T-cell (primary cell): Measurements from ENCODE around the gene IGFBPL1. TPM values are rescaled to one million over a fixed set of nuclear protein-coding genes. Genes with fewer than 3 reads are reported as not detected.

Source experiments
- ATAC-seq, 4 experiments: fragments of 200-7000 bp in 3 of 4; fragments of 150-1000 bp in 1 of 4; cut with Tn5 transposase; replicated peaks in 1 of 4; 1 replicate in 3 of 4; 2 replicates in 1 of 4; pipeline ENCODE4 v1.10.0; 2021; ENCODE audit warnings: moderate library complexity in 3 of 4, mild to moderate bottlenecking in 2 of 4, moderate number of reproducible peaks in 1 of 4
- CTCF ChIA-PET, 2 donors: fragments of 300-600 bp; sonication (Branson Sonifier 250); formaldehyde crosslinking; loops; one replicate each; lab custom pipeline; 2022; ENCODE audit warnings: antibody characterized with exemption in 2 of 2; lab: Charles Lee
- POLR2A ChIA-PET, 2 donors: fragments of 300-600 bp; sonication (Branson Sonifier 250); formaldehyde crosslinking; loops; one replicate each; lab custom pipeline; 2022; ENCODE audit warnings: antibody characterized with exemption in 2 of 2; lab: Charles Lee
- DNase-seq, 35 experiments: peaks; one replicate each; pipeline versions ENCODE4 v3.0.0 to v3.0.0-alpha.2; 2013 to 2023
- H3K27ac ChIP-seq: one replicate; pipeline ENCODE4 v1.5.1; 2013; ENCODE audit warnings: low read length
- H3K27me3 ChIP-seq, 2 experiments: replicated peaks in 1 of 2; 1 replicate in 1 of 2; 2 replicates in 1 of 2; pipeline versions ENCODE4 v1.6.1 to v1.7.0; 2013; ENCODE audit warnings: low read length in 1 of 2, mixed read lengths in 1 of 2; ENCODE audit not compliant: control insufficient read depth in 2 of 2, insufficient read depth in 2 of 2; ENCODE audit errors: extremely low read depth in 1 of 2
- H3K36me3 ChIP-seq, 2 donors: 1 replicate in 1 of 2; 2 replicates in 1 of 2; pipeline versions ENCODE4 v1.6.1 to v1.7.0; 2013; ENCODE audit warnings: low read length in 1 of 2; ENCODE audit not compliant: control insufficient read depth in 2 of 2, insufficient read depth in 1 of 2; ENCODE audit errors: extremely low read depth in 1 of 2
- H3K4me1 ChIP-seq, 2 experiments: 1 replicate in 1 of 2; 2 replicates in 1 of 2; pipeline versions ENCODE4 v1.6.1 to v1.7.0; 2013; ENCODE audit warnings: low read length in 2 of 2, mixed read lengths in 1 of 2; ENCODE audit not compliant: insufficient read depth in 2 of 2, control insufficient read depth in 1 of 2; ENCODE audit errors: extremely low read depth in 1 of 2
- H3K4me3 ChIP-seq, 2 donors: 1 replicate in 1 of 2; 2 replicates in 1 of 2; pipeline versions ENCODE4 v1.5.1 to v1.7.0; 2013; ENCODE audit warnings: mild to moderate bottlenecking in 2 of 2, low read length in 1 of 2, moderate library complexity in 1 of 2; ENCODE audit not compliant: control insufficient read depth in 1 of 2; ENCODE audit errors: extremely low read depth in 1 of 2
- H3K9me3 ChIP-seq: 2 replicates; pipeline ENCODE4 v1.7.0; 2013
- H3K27ac Mint-ChIP-seq, 2 donors: one replicate each; pipeline ENCODE4 v1.8.0; 2020 to 2021; ENCODE audit warnings: mild to moderate bottlenecking in 2 of 2, mixed read lengths in 2 of 2
- H3K27me3 Mint-ChIP-seq, 2 donors: one replicate each; pipeline ENCODE4 v1.8.0; 2021 to 2022; ENCODE audit warnings: mixed read lengths in 2 of 2
- H3K36me3 Mint-ChIP-seq: one replicate; pipeline ENCODE4 v1.8.0; 2021; ENCODE audit warnings: mixed read lengths
- H3K4me1 Mint-ChIP-seq, 3 donors: one replicate each; pipeline ENCODE4 v1.8.0; 2020 to 2022; ENCODE audit warnings: mixed read lengths in 3 of 3, mild to moderate bottlenecking in 1 of 3
- H3K4me3 Mint-ChIP-seq, 3 donors: one replicate each; pipeline ENCODE4 v1.8.0; 2020 to 2022; ENCODE audit warnings: mild to moderate bottlenecking in 3 of 3, mixed read lengths in 3 of 3, moderate library complexity in 3 of 3
- H3K9me3 Mint-ChIP-seq, 3 donors: one replicate each; pipeline ENCODE4 v1.8.0; 2020 to 2022; ENCODE audit warnings: mixed read lengths in 3 of 3
- WGBS: methylation state at CpG from one replicate; pipeline ENCODE4 v1.1.5; 2013; ENCODE audit warnings: missing lambda C conversion rate; ENCODE audit not compliant: insufficient coverage; 5-methylcytosine and 5-hydroxymethylcytosine counted together
- total RNA-seq, 35 experiments: library from RNA in 6 of 35; stranded (reverse) in 6 of 35; fragments of 120-200 nt in 1 of 35; gene quantifications; one replicate each; pipeline versions ENCODE4 v1.2.1 to v1.2.4 and lab custom pipeline; 2013 to 2026

Gene IGFBPL1
- total RNA-seq, 5 donors from 2014 or later (not counting 1 experiment from before 2014, with no cell fraction given): not detected

- ATAC-seq: no peak
- no peak overlapping the region for H3K27ac ChIP-seq
- H3K4me3 Mint-ChIP-seq: no peak overlapping the region
- ChIA-PET POLR2A (no interaction called here), CTCF (interaction anchor here in 1 of 2 donors (0.5 kb wide), 1 partner anchor 74 kb away, joined by 4 read pairs; no protein-coding TSS in a partner anchor)
- WGBS: 47% methylated on average over 6 of the region's 9 CpGs
- no peaks in the 10 kb centered on the region for H3K9me3 Mint-ChIP-seq
- no peak overlapping the region for H3K4me3 ChIP-seq
- no peaks in the 10 kb centered on the region for H3K27me3 ChIP-seq
- H3K27me3 Mint-ChIP-seq: peaks cover 0 to 4% of the 10 kb centered on the region in 2 donors
- H3K36me3 ChIP-seq: no peaks in the 10 kb centered on the region
- no peak overlapping the region for H3K27ac Mint-ChIP-seq
- H3K36me3 Mint-ChIP-seq: no peaks in the 10 kb centered on the region
- DNase-seq: no peak
- no peaks in the 10 kb centered on the region for H3K9me3 ChIP-seq
- no peaks in the 10 kb centered on the region for H3K4me1 ChIP-seq
- peaks cover 4 to 7% (median 5%) of the 10 kb centered on the region in 3 donors for H3K4me1 Mint-ChIP-seq
These were observed 65.6 kb downstream of the IGFBPL1 start for GRCh38 chr9:38358390-38359296.

GRCh38 chr9:38357350-38358114 is 66.7 kb downstream of the IGFBPL1 start:
- Histone ChIP-seq H3K36me3 (no peaks in the 10 kb centered on the region), H3K9me3 (no peaks in the 10 kb centered on the region), H3K27ac (no peak overlapping the region), H3K4me1 (no peaks in the 10 kb centered on the region), H3K27me3 (no peaks in the 10 kb centered on the region), H3K4me3 (no peak overlapping the region)
- CTCF ChIA-PET: interaction anchor here in 1 of 2 donors (0.5 kb wide), 1 partner anchor 73 kb away, joined by 4 read pairs; no protein-coding TSS in a partner anchor
- H3K4me1 Mint-ChIP-seq: no peaks in the 10 kb centered on the region
- H3K36me3 Mint-ChIP-seq: no peaks in the 10 kb centered on the region
- ATAC-seq (no peak), DNase-seq (no peak)
- POLR2A ChIA-PET: no interaction called here
- no peaks in the 10 kb centered on the region for H3K27me3 Mint-ChIP-seq
- H3K4me3 Mint-ChIP-seq: no peak overlapping the region
- H3K27ac Mint-ChIP-seq: no peak overlapping the region
- H3K9me3 Mint-ChIP-seq: no peaks in the 10 kb centered on the region
- WGBS: 78% methylated on average over 5 of the region's 5 CpGs

GRCh38 chr9:38356851-38357250 is 67.4 kb downstream of the IGFBPL1 start:
- no peak for ATAC-seq
- no peak overlapping the region for H3K27ac Mint-ChIP-seq

More at GRCh38 chr9:38356851-38357250, 67.4 kb downstream of the IGFBPL1 start:
- POLR2A ChIA-PET: no interaction called here
- Mint-ChIP-seq H3K27me3 (no peaks in the 10 kb centered on the region), H3K4me1 (no peaks in the 10 kb centered on the region), H3K9me3 (no peaks in the 10 kb centered on the region), H3K4me3 (no peak overlapping the region), H3K36me3 (no peaks in the 10 kb centered on the region)
- no peaks in the 10 kb centered on the region for H3K9me3 ChIP-seq
- H3K36me3 ChIP-seq: no peaks in the 10 kb centered on the region
- 100% methylated on average over 2 of the region's 5 CpGs for WGBS
- no peak overlapping the region for H3K4me3 ChIP-seq
- CTCF ChIA-PET: no interaction called here
- no peak overlapping the region for H3K27ac ChIP-seq
- DNase-seq: no peak
- H3K4me1 ChIP-seq: no peaks in the 10 kb centered on the region
- H3K27me3 ChIP-seq: peaks cover 0 to 1% of the 10 kb centered on the region in 2 experiments

Other genes with a start within 250 kb of the IGFBPL1 start
- 1 to 10 TPM; 2.0 to 8.2 (median 5.2) TPM for gene ALDH1B1, start 31.8 kb downstream of the IGFBPL1 start, total RNA-seq
- gene ANKRD18A, start 196.1 kb upstream of the IGFBPL1 start, total RNA-seq: 10 to 100 TPM in 1 of 5 donors, 1 to 10 TPM in 4; 1.2 to 16.5 (median 5.1) TPM